Epithelial cell of esophagus (primary cell): ENCODE measurements around the gene ZCCHC17.

Experiments
- DNase-seq: peaks from one replicate; pipeline ENCODE4 v3.0.0; 2010; ENCODE audit warnings: low read depth
- H3K4me3 ChIP-seq: 2 replicates; pipeline ENCODE4 v1.5.1; 2011; ENCODE audit warnings: mild to moderate bottlenecking, low read length, control low read depth
- CTCF ChIP-seq: IDR thresholded peaks from 2 replicates; pipeline ENCODE4 v1.5.1; 2011; ENCODE audit warnings: low read depth, mild to moderate bottlenecking, low read length, control low read depth, inconsistent platforms; ENCODE audit not compliant: insufficient read depth; ENCODE audit errors: missing control alignments

Gene ZCCHC17

GRCh38 chr1:31409946-31410858 is 113.4 kb downstream of the ZCCHC17 start:
- DNase-seq: no peak
- no peak for TF ChIP-seq CTCF
- H3K4me3 ChIP-seq: no peak overlapping the region

- TF ChIP-seq CTCF: no peak
- DNase-seq: no peak
- H3K4me3 ChIP-seq: no peak overlapping the region
Measured at GRCh38 chr1:31410871-31411270, 114.0 kb downstream of the ZCCHC17 start.

- no peak overlapping the region for H3K4me3 ChIP-seq
- no peak for TF ChIP-seq CTCF
- DNase-seq: no peak
Measured at GRCh38 chr1:31412205-31412604, 115.4 kb downstream of the ZCCHC17 start.

- H3K4me3 ChIP-seq: peak within 1 kb of the TSS; percentile 93
Measured at GRCh38 chr1:31412732-31413404, 116.0 kb downstream of the ZCCHC17 start, which contains the start of gene SERINC2. Gene SERINC2 (plus strand): TSS chr1:31413213. CDS start chr1:31413266, 53 bp downstream.

GRCh38 chr1:31413405-31414001 is 116.7 kb downstream of the ZCCHC17 start:
- no peak for TF ChIP-seq CTCF
- H3K4me3 ChIP-seq: peak overlapping the region; percentile 93
- DNase-seq: peak; percentile 58

More at GRCh38 chr1:31412732-31413404, 116.0 kb downstream of the ZCCHC17 start, which contains the start of gene SERINC2:
- DNase-seq: peak; percentile 69
- no peak for TF ChIP-seq CTCF
